HEK293T (cell line): ENCODE results near the gene SUSD4.

Source experiments
- CTCF ChIA-PET: fragments of 350-600 bp; formaldehyde crosslinking; extraction: SDS; loops from one replicate; lab custom pipeline; 2021; ENCODE audit warnings: antibody characterized with exemption, inconsistent platforms; lab: Yijun Ruan, JAX
- POLR2A ChIA-PET: fragments of 350-600 bp; formaldehyde crosslinking; extraction: SDS; loops from one replicate; lab custom pipeline; 2020; ENCODE audit warnings: antibody characterized with exemption, inconsistent platforms; lab: Yijun Ruan, JAX
- DNase-seq: peaks from one replicate; pipeline ENCODE4 v3.0.0; 2012; ENCODE audit warnings: mixed read lengths; ENCODE audit errors: extremely low spot score
- ARNT ChIP-seq: fragments of 450-650 bp; IDR thresholded peaks from 2 replicates; pipeline ENCODE4 v1.6.1; 2017; ENCODE audit warnings: mild to moderate bottlenecking
- BHLHE40 ChIP-seq: fragments of 450-650 bp; IDR thresholded peaks from 2 replicates; pipeline ENCODE4 v1.6.1; 2016; ENCODE audit warnings: mild to moderate bottlenecking, moderate library complexity, borderline replicate concordance
- CTBP1 ChIP-seq: fragments of 450-650 bp; IDR thresholded peaks from 2 replicates; pipeline ENCODE4 v1.6.1; 2016; ENCODE audit warnings: borderline replicate concordance
- ELF4 ChIP-seq: fragments of 450-650 bp; IDR thresholded peaks from 2 replicates; pipeline ENCODE4 v1.6.1; 2017; ENCODE audit warnings: antibody characterized with exemption
- FOXA1 ChIP-seq: fragments of 450-650 bp; IDR thresholded peaks from 2 replicates; pipeline ENCODE4 v1.6.1; 2016; ENCODE audit warnings: mild to moderate bottlenecking
- FOXK2 ChIP-seq: fragments of 450-650 bp; IDR thresholded peaks from 2 replicates; pipeline ENCODE4 v1.6.1; 2016; ENCODE audit warnings: mild to moderate bottlenecking
- FOXM1 ChIP-seq: fragments of 450-650 bp; IDR thresholded peaks from 2 replicates; pipeline ENCODE4 v1.6.1; 2017; ENCODE audit warnings: mild to moderate bottlenecking, borderline replicate concordance
- HDGF ChIP-seq: fragments of 450-650 bp; IDR thresholded peaks from 2 replicates; pipeline ENCODE4 v1.6.1; 2017; ENCODE audit warnings: antibody characterized with exemption, borderline replicate concordance
- L3MBTL2 ChIP-seq: fragments of 450-650 bp; conservative IDR thresholded peaks from 2 replicates; pipeline ENCODE4 v1.6.1; 2016; ENCODE audit warnings: mild to moderate bottlenecking
- LEF1 ChIP-seq: fragments of 450-650 bp; IDR thresholded peaks from 2 replicates; pipeline ENCODE4 v1.6.1; 2017; ENCODE audit warnings: mild to moderate bottlenecking, borderline replicate concordance
- NFRKB ChIP-seq: fragments of 450-650 bp; IDR thresholded peaks from 2 replicates; pipeline ENCODE4 v1.6.1; 2016; ENCODE audit warnings: mild to moderate bottlenecking, moderate library complexity
- SP1 ChIP-seq: fragments of 450-650 bp; IDR thresholded peaks from 2 replicates; pipeline ENCODE4 v1.6.1; 2017
- SUZ12 ChIP-seq: fragments of 450-650 bp; IDR thresholded peaks from 2 replicates; pipeline ENCODE4 v1.6.1; 2016; ENCODE audit warnings: mild to moderate bottlenecking
- TARDBP ChIP-seq: fragments of 450-650 bp; IDR thresholded peaks from 2 replicates; pipeline ENCODE4 v1.6.1; 2016
- ZNF384 ChIP-seq: fragments of 450-650 bp; IDR thresholded peaks from 2 replicates; pipeline ENCODE4 v1.6.1; 2016
- TF ChIP-seq, protein P1 (sequence below): fragments of 450-650 bp; IDR thresholded peaks from 2 replicates; pipeline ENCODE4 v1.6.1; 2016

Gene SUSD4

DNA sequence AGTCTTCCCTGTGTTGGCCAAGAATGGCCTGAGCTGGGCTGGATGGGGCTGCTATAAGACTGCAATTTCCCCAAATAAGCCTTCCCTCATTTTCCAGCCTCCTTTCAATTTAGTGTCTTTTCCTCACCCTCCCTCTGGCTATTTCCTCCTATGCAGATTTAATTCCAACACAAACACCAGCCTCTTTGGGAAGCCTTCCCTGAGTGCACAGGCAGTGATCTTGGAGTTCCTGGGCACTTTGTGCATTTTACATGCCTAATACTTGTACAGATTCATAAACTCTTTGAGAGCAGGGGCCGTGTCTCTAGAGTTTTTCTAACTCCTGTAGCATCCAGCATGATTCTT is 129.8 kb downstream of the SUSD4 start:
- ChIA-PET CTCF (no interaction called here), POLR2A (no interaction called here)
- no peak for DNase-seq
- no peak for TF ChIP-seq ZNF384
- no peak for TF ChIP-seq L3MBTL2
- TF ChIP-seq CTBP1: no peak
- no peak for TF ChIP-seq ARNT
- TF ChIP-seq NFRKB: no peak
- no peak for TF ChIP-seq HDGF

DNA sequence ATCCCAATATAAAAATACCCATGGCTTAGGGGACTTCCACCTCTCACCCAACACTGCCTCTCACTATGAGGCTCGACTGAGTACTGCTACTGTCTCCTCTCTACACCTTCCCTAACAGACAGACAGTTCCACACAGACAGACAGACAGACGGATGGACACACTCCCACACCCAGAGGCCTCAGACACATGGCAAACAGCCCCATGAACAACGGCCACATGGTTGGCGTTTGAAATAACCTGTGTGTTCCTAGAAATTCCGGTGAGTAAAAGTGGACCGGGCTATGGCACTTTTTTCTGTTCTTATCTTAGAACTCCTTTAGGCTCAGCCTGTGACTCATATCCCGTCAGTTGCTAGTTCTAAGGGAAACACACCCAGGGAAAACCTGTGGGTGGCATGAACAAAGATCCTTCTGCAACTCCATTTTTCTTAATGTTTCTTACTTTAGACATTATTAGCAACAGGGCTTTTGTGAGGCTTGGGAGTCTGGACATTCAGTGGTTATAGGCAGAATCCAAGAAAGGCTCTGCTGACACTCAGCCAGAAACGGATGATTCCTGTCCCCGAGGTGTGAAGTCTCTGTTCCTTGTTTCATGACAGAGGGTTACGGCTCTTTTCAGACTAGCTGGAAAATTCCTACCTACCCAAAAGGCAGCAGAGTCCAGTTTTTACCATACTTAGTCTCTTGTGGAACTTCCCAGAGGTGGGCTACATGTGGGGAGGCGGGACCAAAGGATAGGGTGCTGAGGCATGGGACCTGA is 130.4 kb downstream of the SUSD4 start:
- TF ChIP-seq, protein P1, sequence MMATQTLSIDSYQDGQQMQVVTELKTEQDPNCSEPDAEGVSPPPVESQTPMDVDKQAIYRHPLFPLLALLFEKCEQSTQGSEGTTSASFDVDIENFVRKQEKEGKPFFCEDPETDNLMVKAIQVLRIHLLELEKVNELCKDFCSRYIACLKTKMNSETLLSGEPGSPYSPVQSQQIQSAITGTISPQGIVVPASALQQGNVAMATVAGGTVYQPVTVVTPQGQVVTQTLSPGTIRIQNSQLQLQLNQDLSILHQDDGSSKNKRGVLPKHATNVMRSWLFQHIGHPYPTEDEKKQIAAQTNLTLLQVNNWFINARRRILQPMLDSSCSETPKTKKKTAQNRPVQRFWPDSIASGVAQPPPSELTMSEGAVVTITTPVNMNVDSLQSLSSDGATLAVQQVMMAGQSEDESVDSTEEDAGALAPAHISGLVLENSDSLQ: no peak
- TF ChIP-seq ELF4: no peak
- TF ChIP-seq SP1: no peak
- no peak for TF ChIP-seq CTBP1
- TF ChIP-seq FOXM1: no peak
- no peak for TF ChIP-seq L3MBTL2
- no peak for TF ChIP-seq ZNF384
- no peak for TF ChIP-seq SUZ12
- TF ChIP-seq FOXK2: no peak
- no peak for TF ChIP-seq BHLHE40
- TF ChIP-seq HDGF: no peak
- TF ChIP-seq TARDBP: no peak
- CTCF ChIA-PET: no interaction called here
- POLR2A ChIA-PET: no interaction called here
- DNase-seq: no peak

DNA sequence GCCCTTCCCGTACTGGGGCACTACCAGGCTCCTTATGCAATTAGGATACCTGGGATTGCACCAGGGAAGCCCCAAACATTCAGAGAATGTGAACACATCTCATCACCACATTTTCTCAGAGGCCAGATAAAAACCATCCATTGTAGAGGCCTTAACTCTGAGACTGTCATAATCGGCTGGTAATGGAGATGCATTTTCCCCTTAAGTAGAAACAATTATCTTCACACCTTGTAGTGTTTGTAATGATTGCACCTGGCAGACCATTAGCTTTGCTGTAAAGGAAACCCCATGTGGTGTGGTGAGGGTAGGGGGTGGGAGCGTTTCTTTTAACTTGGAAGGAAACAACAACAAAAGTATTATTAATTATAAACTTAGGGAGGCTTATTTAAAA is 131.0 kb downstream of the SUSD4 start:
- no peak for DNase-seq
- POLR2A ChIA-PET: no interaction called here
- CTCF ChIA-PET: no interaction called here
- no peak for TF ChIP-seq HDGF
- TF ChIP-seq SUZ12: no peak
- no peak for TF ChIP-seq BHLHE40
- no peak for TF ChIP-seq ARNT
- TF ChIP-seq, protein P1: no peak
- TF ChIP-seq FOXM1: no peak
- TF ChIP-seq LEF1: no peak
- no peak for TF ChIP-seq ELF4
- no peak for TF ChIP-seq FOXA1
- no peak for TF ChIP-seq ZNF384
- no peak for TF ChIP-seq SP1
- TF ChIP-seq TARDBP: no peak
- TF ChIP-seq NFRKB: no peak
- TF ChIP-seq FOXK2: no peak
- no peak for TF ChIP-seq L3MBTL2
- no peak for TF ChIP-seq CTBP1

DNA sequence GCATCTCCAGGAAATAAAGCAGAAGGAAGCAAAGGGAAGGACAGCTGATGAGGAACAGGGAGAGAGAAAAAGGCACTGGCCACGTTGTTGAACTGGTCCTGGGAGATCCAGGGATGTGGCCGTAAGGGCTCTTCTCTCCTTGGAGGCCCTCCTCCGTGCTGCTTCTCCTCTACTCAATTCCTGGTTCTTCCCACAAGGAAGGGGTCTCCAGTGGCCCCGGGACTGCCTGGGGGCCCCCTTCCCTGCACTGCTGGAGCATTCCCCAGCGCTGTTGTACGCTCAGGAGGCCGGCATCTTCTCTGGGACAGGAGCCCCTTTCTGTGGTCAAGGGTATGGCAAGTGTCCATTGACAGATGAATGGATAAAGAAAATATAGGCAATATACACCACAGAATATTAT is 132.4 kb downstream of the SUSD4 start:
- CTCF ChIA-PET: interaction anchor here (0.8 kb wide), 1 partner anchor 98 kb away, joined by 3 read pairs; no protein-coding TSS in a partner anchor
- TF ChIP-seq ZNF384: no peak
- no peak for TF ChIP-seq SUZ12
- TF ChIP-seq NFRKB: no peak
- TF ChIP-seq L3MBTL2: no peak
- no peak for TF ChIP-seq FOXA1
- no peak for TF ChIP-seq ARNT
- no peak for TF ChIP-seq BHLHE40
- no peak for TF ChIP-seq FOXM1
- DNase-seq: no peak
- POLR2A ChIA-PET: no interaction called here

DNA sequence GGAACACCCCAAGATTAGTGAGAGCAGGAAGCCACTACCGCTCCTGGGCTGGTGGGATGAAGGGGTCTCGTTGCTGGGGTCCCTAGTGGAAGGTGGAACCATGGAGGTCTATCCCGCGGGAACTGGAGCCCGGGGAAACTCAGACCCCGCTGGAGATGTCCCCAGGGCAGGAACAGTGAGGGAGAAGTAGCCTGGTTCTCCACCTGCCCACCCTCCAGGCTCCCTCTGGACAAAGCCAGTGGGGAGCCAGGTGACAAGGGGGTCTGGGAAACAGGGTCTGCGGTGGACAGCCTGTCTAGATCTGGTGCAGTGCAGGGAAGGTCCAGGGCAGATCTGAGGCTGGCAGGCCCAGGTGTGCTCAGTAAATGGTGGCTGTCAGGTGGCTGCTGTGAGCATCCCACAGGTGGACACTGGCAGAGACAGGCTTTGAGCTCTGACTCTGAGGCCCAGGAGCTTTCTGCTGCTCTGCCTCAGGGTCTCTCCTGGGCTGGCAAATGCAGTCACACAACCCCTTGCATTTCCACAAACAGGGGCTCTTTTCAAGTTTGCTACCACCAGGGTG is 132.9 kb downstream of the SUSD4 start:
- POLR2A ChIA-PET: no interaction called here
- no peak for DNase-seq
- TF ChIP-seq BHLHE40 (no peak), L3MBTL2 (no peak), FOXA1 (no peak), ZNF384 (no peak), HDGF (no peak), FOXM1 (no peak), LEF1 (no peak), CTBP1 (no peak), ARNT (no peak), ELF4 (no peak), SP1 (no peak), SUZ12 (no peak)
- TF ChIP-seq, protein P1: no peak
- CTCF ChIA-PET: interaction anchor here (0.8 kb wide), 1 partner anchor 97 kb away, joined by 3 read pairs; no protein-coding TSS in a partner anchor

DNA sequence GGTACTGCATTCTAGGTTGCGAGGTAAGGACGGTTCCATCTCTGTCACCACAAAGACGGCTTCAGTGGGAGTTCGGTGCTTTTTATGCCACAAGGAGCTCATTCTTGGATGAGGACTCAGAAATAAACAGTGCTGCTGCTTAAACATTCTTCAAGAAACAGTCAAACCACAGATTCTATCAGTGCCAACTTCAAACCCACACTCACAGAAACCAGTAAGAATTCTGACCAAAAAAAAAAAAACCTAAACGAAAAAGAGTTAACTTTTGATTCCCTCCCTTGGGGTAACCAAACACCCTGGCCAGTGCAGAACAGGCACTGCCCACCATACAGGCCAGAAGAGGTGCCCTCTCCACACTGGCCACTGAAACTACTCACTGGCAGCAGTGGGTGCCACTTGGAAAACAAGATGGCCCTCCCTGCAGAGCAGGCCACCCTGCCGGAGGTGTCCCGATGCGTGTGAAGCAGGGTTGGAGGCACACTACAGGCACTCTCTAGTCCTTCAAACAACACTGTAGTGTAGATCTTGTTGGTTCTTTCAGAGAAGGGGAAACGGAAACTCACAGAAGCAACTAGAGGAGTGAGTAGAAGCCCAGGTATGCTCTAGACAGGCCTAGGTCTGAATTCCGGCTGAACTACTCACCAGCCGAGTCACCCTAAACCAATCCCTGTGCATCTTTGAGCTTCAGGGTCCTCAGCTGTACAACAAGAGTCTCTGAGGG is 133.7 kb downstream of the SUSD4 start:
- ChIA-PET CTCF (interaction anchor here (0.8 kb wide), 1 partner anchor 97 kb away, joined by 3 read pairs; no protein-coding TSS in a partner anchor), POLR2A (no interaction called here)
- no peak for DNase-seq
- TF ChIP-seq TARDBP: no peak
- no peak for TF ChIP-seq ARNT
- no peak for TF ChIP-seq FOXM1
- TF ChIP-seq NFRKB: no peak
